Activated naive CD4-positive, alpha-beta T cell treated with anti-CD3 and anti-CD28 coated beads for 36 hours (primary cell): Measurements from ENCODE around the gene MT1A. TPM values are rescaled to one million over a fixed set of nuclear protein-coding genes. Genes with fewer than 3 reads are reported as not detected.

ENCODE experiments used
- CTCF ChIA-PET: fragments of 350-600 bp; sonication (Branson Sonifier 250); formaldehyde crosslinking; loops from one replicate; lab custom pipeline; 2021; ENCODE audit warnings: antibody characterized with exemption; lab: Charles Lee
- DNase-seq: peaks from one replicate; pipeline ENCODE4 v3.0.0-alpha.2; 2020
- H3K27ac Mint-ChIP-seq: one replicate; pipeline ENCODE4 v1.8.0; 2021; ENCODE audit warnings: mild to moderate bottlenecking, mixed read lengths
- H3K27me3 Mint-ChIP-seq: one replicate; pipeline ENCODE4 v1.8.0; 2021; ENCODE audit warnings: low read depth, mixed read lengths
- H3K36me3 Mint-ChIP-seq: one replicate; pipeline ENCODE4 v1.8.0; 2021; ENCODE audit warnings: low read depth, mixed read lengths
- H3K4me1 Mint-ChIP-seq: one replicate; pipeline ENCODE4 v1.8.0; 2021; ENCODE audit warnings: low read depth, mixed read lengths
- H3K4me3 Mint-ChIP-seq: one replicate; pipeline ENCODE4 v1.8.0; 2021; ENCODE audit warnings: mild to moderate bottlenecking, moderate library complexity, mixed read lengths
- H3K9me3 Mint-ChIP-seq: one replicate; pipeline ENCODE4 v1.8.0; 2021; ENCODE audit warnings: mixed read lengths
- intact Hi-C: fragments of 100-400 bp; cut with micrococcal nuclease; formaldehyde crosslinking; loops from one replicate; pipeline ENCODE4 v1.15.1; 2023
- total RNA-seq, 2 experiments: library from RNA; stranded (reverse); gene quantifications; one replicate each; pipeline ENCODE4 v1.2.3, GENCODE V29; 2021

The MT1A gene
- total RNA-seq, 2 experiments from 2014 or later, result not detected

GRCh38 chr16:56634715-56635440 lies 3.6 kb upstream of the MT1A start:
- CTCF ChIA-PET, result interaction anchor here (0.6 kb wide), 1 partner anchor 34 kb away, joined by 3 read pairs; no protein-coding TSS in a partner anchor
- Mint-ChIP-seq H3K27ac (no peak overlapping the region), H3K36me3 (no peaks in the 10 kb centered on the region), H3K4me1 (peaks cover 32% of the 10 kb centered on the region), H3K9me3 (no peaks in the 10 kb centered on the region), H3K27me3 (peaks cover 83% of the 10 kb centered on the region), H3K4me3 (peak overlapping the region; percentile 58)
- DNase-seq, result no peak
- intact Hi-C loops, result no loop called here

- no peaks in the 10 kb centered on the region for H3K9me3 Mint-ChIP-seq
- H3K27ac Mint-ChIP-seq, result no peak overlapping the region
- no peaks in the 10 kb centered on the region for H3K36me3 Mint-ChIP-seq
- peak overlapping the region; percentile 58 for H3K4me3 Mint-ChIP-seq
- intact Hi-C loops, result no loop called here
- CTCF ChIA-PET, result interaction anchor here (1.2 kb wide), 1 partner anchor 73 kb away, joined by 3 read pairs; no protein-coding TSS in a partner anchor
- H3K27me3 Mint-ChIP-seq, result peaks cover 86% of the 10 kb centered on the region
- peak; percentile 31 for DNase-seq
- H3K4me1 Mint-ChIP-seq, result peaks cover 32% of the 10 kb centered on the region
Measured at GRCh38 chr16:56635441-56635967, 3.0 kb upstream of the MT1A start.

- H3K27me3 Mint-ChIP-seq, result peaks cover 84% of the 10 kb centered on the region
- H3K4me1 Mint-ChIP-seq, result peaks cover 30% of the 10 kb centered on the region
- intact Hi-C loops, result no loop called here
- no peaks in the 10 kb centered on the region for H3K36me3 Mint-ChIP-seq
- H3K4me3 Mint-ChIP-seq, result no peak overlapping the region
- CTCF ChIA-PET, result interaction anchor here (0.6 to 1.2 kb wide), 4 partner anchors 27 to 857 kb away, joined by 3 to 5 read pairs (median 3); no protein-coding TSS in a partner anchor
- no peaks in the 10 kb centered on the region for H3K9me3 Mint-ChIP-seq
- no peak overlapping the region for H3K27ac Mint-ChIP-seq
- DNase-seq, result no peak
Measured at GRCh38 chr16:56636616-56637413, 1.7 kb upstream of the MT1A start.

DNA sequence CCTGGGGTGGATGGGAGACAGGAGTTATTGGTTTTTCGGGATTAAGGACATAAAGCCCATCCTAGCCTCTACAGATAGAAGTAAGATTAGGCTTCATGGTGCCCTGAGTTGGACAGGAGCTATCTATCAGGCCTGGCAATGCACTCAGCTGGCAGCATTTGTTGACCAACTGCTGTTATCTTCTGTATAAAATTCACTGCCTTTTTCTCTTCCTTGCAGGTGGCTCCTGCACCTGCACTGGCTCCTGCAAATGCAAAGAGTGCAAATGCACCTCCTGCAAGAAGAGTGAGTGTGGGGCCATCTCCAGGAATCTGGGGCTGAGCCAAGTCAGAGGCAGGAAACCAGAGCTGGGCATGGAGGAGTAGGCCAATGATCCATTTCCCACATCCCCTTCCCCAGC lies 579 bp downstream of the MT1A start:
- H3K4me3 Mint-ChIP-seq, result no peak overlapping the region
- H3K9me3 Mint-ChIP-seq, result no peaks in the 10 kb centered on the region
- no peak overlapping the region for H3K27ac Mint-ChIP-seq
- no peak for DNase-seq
- H3K27me3 Mint-ChIP-seq, result peaks cover 70% of the 10 kb centered on the region
- peaks cover 37% of the 10 kb centered on the region for H3K4me1 Mint-ChIP-seq
- CTCF ChIA-PET, result interaction anchor here (1.1 kb wide), 1 partner anchor 38 kb away, joined by 4 read pairs; no protein-coding TSS in a partner anchor
- no peaks in the 10 kb centered on the region for H3K36me3 Mint-ChIP-seq
- intact Hi-C loops, result no loop called here

- Mint-ChIP-seq H3K27ac (no peak overlapping the region), H3K4me1 (peaks cover 37% of the 10 kb centered on the region), H3K27me3 (peaks cover 60% of the 10 kb centered on the region), H3K36me3 (no peaks in the 10 kb centered on the region), H3K9me3 (no peaks in the 10 kb centered on the region), H3K4me3 (no peak overlapping the region)
- no peak for DNase-seq
- intact Hi-C loops, result no loop called here
- CTCF ChIA-PET, result interaction anchor here (1.1 kb wide), 1 partner anchor 39 kb away, joined by 4 read pairs; no protein-coding TSS in a partner anchor
Measured at GRCh38 chr16:56640076-56640475, 1.6 kb downstream of the MT1A start.

GRCh38 chr16:56641166-56641565 lies 2.7 kb downstream of the MT1A start:
- Mint-ChIP-seq H3K4me3 (no peak overlapping the region), H3K36me3 (no peaks in the 10 kb centered on the region), H3K27me3 (peaks cover 53% of the 10 kb centered on the region), H3K27ac (no peak overlapping the region), H3K9me3 (no peaks in the 10 kb centered on the region), H3K4me1 (peaks cover 30% of the 10 kb centered on the region)
- DNase-seq, result no peak
- intact Hi-C loops, result no loop called here
- CTCF ChIA-PET, result no interaction called here

DNA sequence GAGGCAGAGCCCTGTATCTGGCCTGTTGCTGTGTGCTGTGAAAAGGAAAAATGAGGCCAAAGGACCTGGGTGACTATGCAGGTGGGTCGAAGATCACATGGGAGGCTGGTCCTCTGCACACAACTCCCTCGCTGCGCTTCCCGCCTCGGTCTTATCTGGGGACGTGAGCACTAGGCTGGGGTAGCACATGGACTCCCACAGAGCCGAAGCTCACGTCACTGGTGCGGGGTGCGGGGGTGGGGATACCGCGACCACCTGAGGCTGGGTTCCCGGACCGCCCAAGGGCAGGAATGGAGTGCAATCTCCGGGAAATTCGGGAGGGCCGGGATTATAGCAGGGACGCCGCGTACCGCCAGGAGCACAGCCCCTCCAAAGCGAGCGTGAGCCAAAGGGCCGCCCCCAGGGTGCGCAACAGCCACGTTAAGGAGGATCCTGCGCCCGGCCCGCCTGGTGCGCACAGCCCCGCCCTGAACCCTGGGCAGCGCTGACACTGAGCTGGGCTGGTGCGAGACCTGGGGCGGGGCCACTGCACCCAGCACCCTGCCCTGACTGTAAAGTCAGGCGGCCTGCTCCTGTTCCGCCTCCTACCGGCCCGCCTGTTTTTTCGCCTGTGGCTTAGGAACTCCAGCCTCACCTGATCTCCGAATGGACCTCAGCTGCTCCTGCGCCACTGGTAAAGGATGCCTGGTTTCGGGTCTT lies 4.8 kb downstream of the MT1A start:
- Mint-ChIP-seq H3K27ac (peak overlapping the region; percentile 9), H3K27me3 (peaks cover 40% of the 10 kb centered on the region), H3K4me3 (peak overlapping the region; percentile 46), H3K36me3 (no peaks in the 10 kb centered on the region), H3K4me1 (peaks cover 21% of the 10 kb centered on the region), H3K9me3 (no peaks in the 10 kb centered on the region)
- peak; percentile 87 for DNase-seq
- intact Hi-C loops, result loop anchor here (1.0 to 2.0 kb wide), 8 partner anchors 14 to 128 kb away; partner anchors contain the start of genes MT1E, MT1F, MT1X and MT2A
- CTCF ChIA-PET, result interaction anchor here (0.5 to 1.7 kb wide), 17 partner anchors 13 to 130 kb away, joined by 3 to 7 read pairs (median 5); partner anchors contain the start of gene MT4

DNA sequence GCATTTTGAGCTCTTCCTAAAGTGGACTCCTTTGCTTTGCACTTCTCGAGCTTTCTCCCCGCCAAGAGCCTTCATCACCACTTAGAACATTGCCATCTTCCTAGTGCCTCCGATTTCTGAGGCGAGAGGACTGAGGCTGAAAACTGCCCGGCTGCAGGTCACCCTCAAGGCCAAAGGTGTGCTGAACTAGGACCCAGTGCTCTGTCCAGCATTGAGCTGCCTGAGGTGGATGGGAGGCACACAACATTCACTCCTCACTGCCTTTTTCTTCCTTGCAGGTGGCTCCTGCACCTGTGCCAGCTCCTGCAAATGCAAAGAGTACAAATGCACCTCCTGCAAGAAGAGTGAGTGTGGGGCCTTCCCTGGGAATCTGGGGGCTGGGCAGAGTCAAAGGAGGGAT lies 5.4 kb downstream of the MT1A start:
- H3K27me3 Mint-ChIP-seq, result peaks cover 42% of the 10 kb centered on the region
- intact Hi-C loops, result loop anchor here (1.0 to 2.0 kb wide), 8 partner anchors 13 to 129 kb away; partner anchors contain the start of genes MT1E, MT1F, MT1X and MT2A

DNA sequence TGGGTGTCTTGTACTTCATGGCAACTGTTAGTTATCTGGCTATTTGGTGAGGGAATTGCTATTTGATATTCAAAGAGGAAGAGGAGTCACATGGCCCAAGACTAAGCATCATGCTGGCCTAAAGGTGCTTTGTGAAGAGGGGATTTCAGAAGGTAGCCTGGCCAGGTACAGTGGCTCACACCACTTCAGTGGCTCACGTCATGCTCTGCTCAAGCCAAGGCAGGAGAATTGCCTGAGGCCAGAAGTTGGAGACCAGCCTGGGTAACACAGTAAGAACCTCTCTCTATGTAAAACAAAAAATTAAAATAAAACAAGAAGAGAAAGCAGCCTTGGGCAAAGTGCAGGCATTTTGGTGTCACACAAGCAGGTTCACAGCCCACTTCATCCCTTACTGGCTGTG lies 6.8 kb downstream of the MT1A start:
- H3K4me1 Mint-ChIP-seq, result peaks cover 18% of the 10 kb centered on the region
- no peak overlapping the region for H3K4me3 Mint-ChIP-seq
- intact Hi-C loops, result no loop called here
- no peaks in the 10 kb centered on the region for H3K36me3 Mint-ChIP-seq
- DNase-seq, result no peak
- peaks cover 33% of the 10 kb centered on the region for H3K27me3 Mint-ChIP-seq
- no peaks in the 10 kb centered on the region for H3K9me3 Mint-ChIP-seq
- CTCF ChIA-PET, result interaction anchor here (1.0 kb wide), 1 partner anchor 69 kb away, joined by 3 read pairs; no protein-coding TSS in a partner anchor
- H3K27ac Mint-ChIP-seq, result no peak overlapping the region

More for the DNA sequence above, 5.4 kb downstream of the MT1A start:
- peak overlapping the region; percentile 9 for H3K27ac Mint-ChIP-seq
- no peak for DNase-seq
- H3K4me3 Mint-ChIP-seq, result peak overlapping the region; percentile 46
- no peaks in the 10 kb centered on the region for H3K36me3 Mint-ChIP-seq
- no peaks in the 10 kb centered on the region for H3K9me3 Mint-ChIP-seq
- H3K4me1 Mint-ChIP-seq, result peaks cover 18% of the 10 kb centered on the region
- CTCF ChIA-PET, result interaction anchor here (0.5 to 1.7 kb wide), 17 partner anchors 13 to 130 kb away, joined by 3 to 7 read pairs (median 5); partner anchors contain the start of gene MT4

GRCh38 chr16:56645838-56646237 lies 7.4 kb downstream of the MT1A start:
- intact Hi-C loops, result no loop called here
- CTCF ChIA-PET, result interaction anchor here (0.9 kb wide), 1 partner anchor 56 kb away, joined by 5 read pairs; no protein-coding TSS in a partner anchor
- H3K27me3 Mint-ChIP-seq, result peaks cover 28% of the 10 kb centered on the region

GRCh38 chr16:56647641-56648431 lies 9.4 kb downstream of the MT1A start:
- Mint-ChIP-seq H3K27ac (no peak overlapping the region), H3K9me3 (no peaks in the 10 kb centered on the region), H3K4me3 (no peak overlapping the region), H3K27me3 (peaks cover 21% of the 10 kb centered on the region), H3K4me1 (peaks cover 14% of the 10 kb centered on the region), H3K36me3 (no peaks in the 10 kb centered on the region)
- DNase-seq, result no peak
- intact Hi-C loops, result no loop called here
- CTCF ChIA-PET, result interaction anchor here (0.5 kb wide), 1 partner anchor 38 kb away, joined by 3 read pairs; no protein-coding TSS in a partner anchor

More at GRCh38 chr16:56645838-56646237, 7.4 kb downstream of the MT1A start:
- H3K36me3 Mint-ChIP-seq, result no peaks in the 10 kb centered on the region
- no peaks in the 10 kb centered on the region for H3K9me3 Mint-ChIP-seq
- H3K4me3 Mint-ChIP-seq, result no peak overlapping the region
- peaks cover 18% of the 10 kb centered on the region for H3K4me1 Mint-ChIP-seq
- no peak for DNase-seq
- no peak overlapping the region for H3K27ac Mint-ChIP-seq
